Measurements from ENCODE around the gene ENPP1. TPM values are rescaled to one million over a fixed set of nuclear protein-coding genes. Genes with fewer than 3 reads are reported as not detected.

Gene ENPP1
- total RNA-seq, 2 experiments from 2014 or later = 0.19 TPM; not detected in 1

- no peak overlapping the region for H3K4me3 Mint-ChIP-seq
- H3K27me3 Mint-ChIP-seq (ENCODE audit: low read depth) = peaks cover 10% of the 10 kb centered on the region
- H3K4me1 Mint-ChIP-seq (ENCODE audit: low read depth) = no peaks in the 10 kb centered on the region
- no peaks in the 10 kb centered on the region for H3K9me3 Mint-ChIP-seq
- DNase-seq = no peak
- no peaks in the 10 kb centered on the region for H3K36me3 Mint-ChIP-seq (ENCODE audit: low read depth)
- H3K27ac Mint-ChIP-seq = no peak overlapping the region
- intact Hi-C loops (cut with micrococcal nuclease) = no loop called here
- CTCF ChIA-PET = no interaction called here
Observed at GRCh38 chr6:131862476-131862875, 54.7 kb downstream of the ENPP1 start.

- Mint-ChIP-seq H3K4me1 (ENCODE audit: low read depth) (no peaks in the 10 kb centered on the region), H3K36me3 (ENCODE audit: low read depth) (no peaks in the 10 kb centered on the region), H3K27me3 (ENCODE audit: low read depth) (peaks cover 7% of the 10 kb centered on the region), H3K4me3 (no peak overlapping the region), H3K27ac (no peak overlapping the region), H3K9me3 (no peaks in the 10 kb centered on the region)
- CTCF ChIA-PET = interaction anchor here (0.9 kb wide), 1 partner anchor 474 kb away, joined by 3 read pairs; no protein-coding TSS in a partner anchor
- DNase-seq = no peak
- intact Hi-C loops (cut with micrococcal nuclease) = no loop called here
Observed at GRCh38 chr6:131867744-131868143, 59.9 kb downstream of the ENPP1 start.

DNA sequence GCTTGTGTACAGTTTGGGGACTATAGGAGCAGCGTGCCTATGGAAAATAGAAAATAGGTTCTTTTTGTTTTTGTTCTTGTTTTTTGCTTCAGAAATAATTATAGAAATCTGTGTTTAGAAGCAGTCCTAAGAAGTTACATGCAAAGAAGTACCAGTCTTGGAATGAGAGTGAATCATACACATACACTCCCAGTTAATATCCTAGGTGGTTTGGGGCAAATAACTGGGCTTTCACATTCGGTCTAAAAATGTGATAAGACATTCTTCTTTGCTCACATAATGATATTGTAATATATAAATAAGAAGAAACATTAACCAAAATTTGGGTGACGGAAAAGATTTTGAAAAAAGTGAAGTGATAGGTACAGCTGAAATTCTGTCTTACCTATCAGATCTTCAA lies 61.0 kb downstream of the ENPP1 start:
- no peak overlapping the region for H3K4me3 Mint-ChIP-seq
- H3K9me3 Mint-ChIP-seq = no peaks in the 10 kb centered on the region
- intact Hi-C loops (cut with micrococcal nuclease) = no loop called here
- DNase-seq = no peak
- CTCF ChIA-PET = interaction anchor here (0.9 kb wide), 1 partner anchor 41 kb away, joined by 3 read pairs; no protein-coding TSS in a partner anchor
- no peaks in the 10 kb centered on the region for H3K36me3 Mint-ChIP-seq (ENCODE audit: low read depth)
- H3K4me1 Mint-ChIP-seq (ENCODE audit: low read depth) = no peaks in the 10 kb centered on the region
- peaks cover 11% of the 10 kb centered on the region for H3K27me3 Mint-ChIP-seq (ENCODE audit: low read depth)
- no peak overlapping the region for H3K27ac Mint-ChIP-seq

DNA sequence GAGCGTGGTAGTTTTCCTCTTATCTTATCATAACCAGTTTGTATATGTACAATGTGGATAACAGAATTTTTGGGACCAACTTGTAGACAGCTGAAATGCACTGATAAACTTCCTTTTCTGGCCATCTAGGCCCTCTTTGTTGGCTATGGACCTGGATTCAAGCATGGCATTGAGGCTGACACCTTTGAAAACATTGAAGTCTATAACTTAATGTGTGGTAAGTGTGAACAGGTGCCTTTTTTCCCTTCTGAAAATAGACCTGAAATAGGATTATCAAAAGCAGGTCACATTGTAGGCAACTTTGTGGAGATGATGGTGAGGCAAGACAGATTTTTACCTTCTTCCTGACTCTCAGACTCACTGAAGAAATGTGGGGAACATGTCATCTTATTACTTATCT lies 67.8 kb downstream of the ENPP1 start:
- Mint-ChIP-seq H3K4me1 (ENCODE audit: low read depth) (no peaks in the 10 kb centered on the region), H3K4me3 (no peak overlapping the region), H3K27ac (no peak overlapping the region), H3K9me3 (no peaks in the 10 kb centered on the region), H3K27me3 (ENCODE audit: low read depth) (peaks cover 8% of the 10 kb centered on the region), H3K36me3 (ENCODE audit: low read depth) (no peaks in the 10 kb centered on the region)
- no peak for DNase-seq
- intact Hi-C loops (cut with micrococcal nuclease) = no loop called here
- CTCF ChIA-PET = no interaction called here

- intact Hi-C loops (cut with micrococcal nuclease) = no loop called here
- H3K4me3 Mint-ChIP-seq = no peak overlapping the region
- CTCF ChIA-PET = no interaction called here
- no peaks in the 10 kb centered on the region for H3K4me1 Mint-ChIP-seq (ENCODE audit: low read depth)
- H3K36me3 Mint-ChIP-seq (ENCODE audit: low read depth) = no peaks in the 10 kb centered on the region
- no peaks in the 10 kb centered on the region for H3K9me3 Mint-ChIP-seq
- peaks cover 5% of the 10 kb centered on the region for H3K27me3 Mint-ChIP-seq (ENCODE audit: low read depth)
- no peak for DNase-seq
- H3K27ac Mint-ChIP-seq = no peak overlapping the region
Observed at GRCh38 chr6:131876545-131876944, 68.7 kb downstream of the ENPP1 start.

- H3K27ac Mint-ChIP-seq = no peak overlapping the region
- CTCF ChIA-PET = no interaction called here
- H3K9me3 Mint-ChIP-seq = no peaks in the 10 kb centered on the region
- intact Hi-C loops (cut with micrococcal nuclease) = no loop called here
- no peak for DNase-seq
- H3K36me3 Mint-ChIP-seq (ENCODE audit: low read depth) = no peaks in the 10 kb centered on the region
- H3K27me3 Mint-ChIP-seq (ENCODE audit: low read depth) = peaks cover 3% of the 10 kb centered on the region
- no peak overlapping the region for H3K4me3 Mint-ChIP-seq
- no peaks in the 10 kb centered on the region for H3K4me1 Mint-ChIP-seq (ENCODE audit: low read depth)
Observed at GRCh38 chr6:131877999-131878789, 70.4 kb downstream of the ENPP1 start.

- CTCF ChIA-PET = interaction anchor here (0.6 to 0.7 kb wide), 2 partner anchors 27 to 366 kb away, joined by 3 read pairs; no protein-coding TSS in a partner anchor
- DNase-seq = no peak
- Mint-ChIP-seq H3K9me3 (no peaks in the 10 kb centered on the region), H3K27ac (no peak overlapping the region), H3K36me3 (ENCODE audit: low read depth) (no peaks in the 10 kb centered on the region), H3K4me1 (ENCODE audit: low read depth) (no peaks in the 10 kb centered on the region), H3K27me3 (ENCODE audit: low read depth) (no peaks in the 10 kb centered on the region), H3K4me3 (no peak overlapping the region)
- intact Hi-C loops (cut with micrococcal nuclease) = no loop called here
Observed at GRCh38 chr6:131883016-131883415, 75.2 kb downstream of the ENPP1 start.

DNA sequence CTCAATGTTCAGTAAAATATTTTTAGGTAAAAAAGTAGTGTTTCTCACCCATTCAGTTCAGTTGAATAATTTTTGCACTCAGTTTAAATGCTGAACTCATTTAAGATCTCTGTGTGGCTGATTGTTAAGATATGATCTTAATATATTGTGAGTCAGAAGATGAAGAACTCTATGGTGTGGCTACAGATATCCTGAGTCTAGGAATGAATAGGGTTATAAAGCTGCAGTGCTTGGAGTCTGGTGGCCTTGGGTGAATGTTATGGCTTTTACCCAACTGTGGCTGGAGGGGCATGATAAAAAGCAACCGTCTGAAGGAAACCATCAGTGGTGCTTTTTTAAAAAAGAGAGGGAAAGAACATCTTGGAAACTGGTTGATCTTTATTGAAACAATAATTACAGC lies 77.4 kb downstream of the ENPP1 start:
- intact Hi-C loops (cut with micrococcal nuclease) = no loop called here
- Mint-ChIP-seq H3K9me3 (no peaks in the 10 kb centered on the region), H3K4me3 (no peak overlapping the region), H3K36me3 (ENCODE audit: low read depth) (no peaks in the 10 kb centered on the region), H3K27ac (no peak overlapping the region), H3K27me3 (ENCODE audit: low read depth) (no peaks in the 10 kb centered on the region), H3K4me1 (ENCODE audit: low read depth) (no peaks in the 10 kb centered on the region)
- CTCF ChIA-PET = no interaction called here
- no peak for DNase-seq

DNA sequence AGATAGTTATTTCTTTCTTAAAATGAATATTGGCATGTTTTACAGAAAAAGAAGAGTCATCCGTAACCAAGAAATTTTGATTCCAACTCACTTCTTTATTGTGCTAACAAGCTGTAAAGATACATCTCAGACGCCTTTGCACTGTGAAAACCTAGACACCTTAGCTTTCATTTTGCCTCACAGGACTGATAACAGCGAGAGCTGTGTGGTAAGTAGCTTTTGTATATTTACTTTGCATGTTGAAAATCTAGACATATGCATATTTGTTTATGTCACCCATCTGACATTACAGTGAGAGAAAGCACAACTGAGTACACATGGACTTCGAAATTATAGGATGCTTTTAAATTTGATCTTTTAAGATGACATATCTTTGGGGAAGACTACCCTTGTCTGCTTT lies 78.7 kb downstream of the ENPP1 start:
- H3K27ac Mint-ChIP-seq = no peak overlapping the region
- H3K36me3 Mint-ChIP-seq (ENCODE audit: low read depth) = no peaks in the 10 kb centered on the region
- no peak for DNase-seq
- CTCF ChIA-PET = no interaction called here
- no peaks in the 10 kb centered on the region for H3K27me3 Mint-ChIP-seq (ENCODE audit: low read depth)
- H3K9me3 Mint-ChIP-seq = no peaks in the 10 kb centered on the region
- intact Hi-C loops (cut with micrococcal nuclease) = no loop called here
- no peak overlapping the region for H3K4me3 Mint-ChIP-seq
- no peaks in the 10 kb centered on the region for H3K4me1 Mint-ChIP-seq (ENCODE audit: low read depth)

DNA sequence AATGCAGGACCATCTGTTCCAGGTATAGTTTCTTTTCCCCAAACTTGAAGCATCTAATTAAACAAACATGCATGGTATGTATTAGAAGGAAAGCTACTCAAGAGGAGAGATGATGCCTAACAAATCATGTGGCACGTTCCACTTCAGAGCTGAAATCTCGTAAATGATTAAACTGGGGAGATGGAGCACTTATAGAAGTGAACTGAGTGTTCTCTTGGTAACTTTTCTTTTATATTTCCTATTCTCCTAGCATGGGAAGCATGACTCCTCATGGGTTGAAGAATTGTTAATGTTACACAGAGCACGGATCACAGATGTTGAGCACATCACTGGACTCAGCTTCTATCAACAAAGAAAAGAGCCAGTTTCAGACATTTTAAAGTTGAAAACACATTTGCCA lies 82.3 kb downstream of the ENPP1 start:
- H3K4me3 Mint-ChIP-seq = no peak overlapping the region
- no peaks in the 10 kb centered on the region for H3K9me3 Mint-ChIP-seq
- H3K4me1 Mint-ChIP-seq (ENCODE audit: low read depth) = no peaks in the 10 kb centered on the region
- no peaks in the 10 kb centered on the region for H3K36me3 Mint-ChIP-seq (ENCODE audit: low read depth)
- intact Hi-C loops (cut with micrococcal nuclease) = no loop called here
- peaks cover 7% of the 10 kb centered on the region for H3K27me3 Mint-ChIP-seq (ENCODE audit: low read depth)
- DNase-seq = no peak
- CTCF ChIA-PET = interaction anchor here (0.9 to 1.0 kb wide), 2 partner anchors 20 to 25 kb away, joined by 3 read pairs; no protein-coding TSS in a partner anchor
- no peak overlapping the region for H3K27ac Mint-ChIP-seq

GRCh38 chr6:131893198-131893597 lies 85.4 kb downstream of the ENPP1 start:
- H3K4me3 Mint-ChIP-seq = no peak overlapping the region
- H3K27me3 Mint-ChIP-seq (ENCODE audit: low read depth) = peaks cover 17% of the 10 kb centered on the region
- intact Hi-C loops (cut with micrococcal nuclease) = no loop called here
- CTCF ChIA-PET = interaction anchor here (0.6 kb wide), 1 partner anchor 198 kb away, joined by 4 read pairs; no protein-coding TSS in a partner anchor
- H3K4me1 Mint-ChIP-seq (ENCODE audit: low read depth) = no peaks in the 10 kb centered on the region
- H3K27ac Mint-ChIP-seq = no peak overlapping the region
- no peak for DNase-seq
- H3K9me3 Mint-ChIP-seq = peaks cover 4% of the 10 kb centered on the region
- H3K36me3 Mint-ChIP-seq (ENCODE audit: low read depth) = no peaks in the 10 kb centered on the region

GRCh38 chr6:131894493-131895424 lies 86.9 kb downstream of the ENPP1 start:
- Mint-ChIP-seq H3K36me3 (ENCODE audit: low read depth) (no peaks in the 10 kb centered on the region), H3K4me1 (ENCODE audit: low read depth) (no peaks in the 10 kb centered on the region), H3K4me3 (no peak overlapping the region), H3K27ac (no peak overlapping the region), H3K27me3 (ENCODE audit: low read depth) (peaks cover 17% of the 10 kb centered on the region), H3K9me3 (peaks cover 7% of the 10 kb centered on the region)
- CTCF ChIA-PET = interaction anchor here (1.1 kb wide), 1 partner anchor 15 kb away, joined by 4 read pairs; no protein-coding TSS in a partner anchor
- DNase-seq = no peak
- intact Hi-C loops (cut with micrococcal nuclease) = no loop called here

All from activated naive CD4-positive, alpha-beta T cell treated with anti-CD3 and anti-CD28 coated beads for 36 hours (primary cell).